AG10803 (cell line): ENCODE measurements around the gene JAM3.

Source experiments
- DNase-seq: peaks from one replicate; pipeline ENCODE4 v3.0.0; 2010; ENCODE audit warnings: low read depth
- H3K4me3 ChIP-seq: 2 replicates; pipeline ENCODE4 v1.5.1; 2011; ENCODE audit warnings: mild to moderate bottlenecking, low read length, control low read depth
- TF ChIP-seq, protein P1 (sequence below): conservative IDR thresholded peaks from 2 replicates; pipeline ENCODE4 v1.5.1; 2011; ENCODE audit warnings: mild to moderate bottlenecking, low read length, control low read depth, inconsistent platforms

Gene JAM3

GRCh38 chr11:134052395-134052987 is 16.4 kb upstream of the JAM3 start:
- DNase-seq, result no peak
- no peak overlapping the region for H3K4me3 ChIP-seq

GRCh38 chr11:134052988-134053945 is 15.6 kb upstream of the JAM3 start:
- TF ChIP-seq, protein P1, sequence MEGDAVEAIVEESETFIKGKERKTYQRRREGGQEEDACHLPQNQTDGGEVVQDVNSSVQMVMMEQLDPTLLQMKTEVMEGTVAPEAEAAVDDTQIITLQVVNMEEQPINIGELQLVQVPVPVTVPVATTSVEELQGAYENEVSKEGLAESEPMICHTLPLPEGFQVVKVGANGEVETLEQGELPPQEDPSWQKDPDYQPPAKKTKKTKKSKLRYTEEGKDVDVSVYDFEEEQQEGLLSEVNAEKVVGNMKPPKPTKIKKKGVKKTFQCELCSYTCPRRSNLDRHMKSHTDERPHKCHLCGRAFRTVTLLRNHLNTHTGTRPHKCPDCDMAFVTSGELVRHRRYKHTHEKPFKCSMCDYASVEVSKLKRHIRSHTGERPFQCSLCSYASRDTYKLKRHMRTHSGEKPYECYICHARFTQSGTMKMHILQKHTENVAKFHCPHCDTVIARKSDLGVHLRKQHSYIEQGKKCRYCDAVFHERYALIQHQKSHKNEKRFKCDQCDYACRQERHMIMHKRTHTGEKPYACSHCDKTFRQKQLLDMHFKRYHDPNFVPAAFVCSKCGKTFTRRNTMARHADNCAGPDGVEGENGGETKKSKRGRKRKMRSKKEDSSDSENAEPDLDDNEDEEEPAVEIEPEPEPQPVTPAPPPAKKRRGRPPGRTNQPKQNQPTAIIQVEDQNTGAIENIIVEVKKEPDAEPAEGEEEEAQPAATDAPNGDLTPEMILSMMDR, result no peak
- no peak overlapping the region for H3K4me3 ChIP-seq
- peak; percentile 56 for DNase-seq

More at GRCh38 chr11:134052395-134052987, 16.4 kb upstream of the JAM3 start:
- TF ChIP-seq, protein P1, result no peak

DNA sequence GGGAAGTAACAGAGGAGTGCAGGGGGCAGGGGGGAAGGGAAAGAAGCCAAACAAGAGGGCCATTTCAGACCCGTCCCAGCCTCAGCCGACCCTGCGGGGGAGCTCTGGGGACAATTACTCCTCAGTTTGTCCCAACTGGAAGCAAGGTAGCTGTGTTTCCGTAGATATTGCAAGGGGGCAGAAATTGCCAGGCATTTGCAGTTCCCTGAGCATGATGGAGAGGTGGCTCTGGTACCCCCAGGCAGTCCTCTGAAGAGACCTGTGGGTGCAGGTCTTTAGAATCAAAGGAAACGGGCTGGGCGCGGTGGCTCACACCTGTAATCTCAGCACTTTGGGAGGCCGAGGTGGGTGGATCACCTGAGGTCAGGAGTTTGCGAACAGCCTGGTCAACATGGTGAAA is 13.8 kb upstream of the JAM3 start:
- no peak for DNase-seq
- TF ChIP-seq, protein P1, result no peak
- no peak overlapping the region for H3K4me3 ChIP-seq

DNA sequence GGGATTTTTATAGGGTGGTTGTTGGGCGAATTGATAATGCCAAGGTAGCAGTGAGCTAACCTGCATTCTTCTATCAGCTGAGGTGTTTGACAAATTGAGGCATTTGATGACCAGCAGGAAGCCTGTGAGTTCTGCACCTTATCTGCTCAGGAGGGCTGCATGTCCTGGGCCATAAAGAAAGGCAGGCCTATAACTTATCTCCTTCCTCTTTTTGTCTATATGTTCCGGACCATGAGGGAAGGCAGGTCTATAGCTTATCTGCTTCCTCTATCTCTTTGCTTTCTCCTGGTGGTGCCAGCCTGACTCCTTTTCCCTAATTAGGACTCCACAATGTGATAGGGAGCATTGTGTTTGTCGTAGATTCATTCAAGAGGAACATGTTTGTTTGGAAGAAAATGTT is 8.6 kb upstream of the JAM3 start:
- TF ChIP-seq, protein P1, result no peak
- no peak overlapping the region for H3K4me3 ChIP-seq
- DNase-seq, result no peak

- DNase-seq, result no peak
- no peak overlapping the region for H3K4me3 ChIP-seq
- TF ChIP-seq, protein P1, result no peak
Measured at GRCh38 chr11:134062265-134063123, 6.4 kb upstream of the JAM3 start.

- TF ChIP-seq, protein P1, result no peak
- no peak for DNase-seq
- no peak overlapping the region for H3K4me3 ChIP-seq
Measured at GRCh38 chr11:134063124-134063495, 5.8 kb upstream of the JAM3 start.
